Renal cortical epithelial cell (primary cell): ENCODE data around the gene CD44. TPM values are rescaled to one million over a fixed set of nuclear protein-coding genes. Genes with fewer than 3 reads are reported as not detected.
"Not testable (repeated sequence)": the region's sequence is repeated elsewhere in the genome, so short reads cannot be mapped to it uniquely, and the experiment has no call there.

Source experiments
- DNase-seq: peaks from one replicate; pipeline ENCODE4 v3.0.0-alpha.2; 2011; ENCODE audit warnings: low read depth
- total RNA-seq: library from RNA; depleted of rRNA; stranded (reverse); fragments of >200 nt; gene quantifications from 2 replicates; pipeline ENCODE4 v1.2.3, GENCODE V29; 2014

CD44 gene
- total RNA-seq, 1 donor from 2014 or later = 461 TPM

DNA sequence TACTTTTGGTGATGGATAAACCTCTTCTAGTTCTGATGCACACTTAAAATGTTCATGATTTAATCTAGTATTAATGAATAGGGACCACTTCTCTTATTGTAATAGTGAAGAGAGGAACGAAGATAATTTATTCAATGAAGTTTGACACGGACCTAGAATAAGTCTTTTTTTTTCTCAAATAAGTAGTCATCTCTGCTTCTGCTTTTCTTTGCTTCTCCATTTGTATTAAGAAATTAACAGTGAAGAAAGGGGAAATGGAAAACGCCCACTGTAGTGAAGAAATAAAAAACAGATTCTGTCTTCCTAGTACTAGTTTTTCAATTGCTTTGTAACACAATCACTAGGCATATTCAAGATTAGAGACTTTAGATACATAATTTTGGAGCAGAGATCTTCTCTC is 73.0 kb downstream of the CD44 start:
- no peak for DNase-seq

DNA sequence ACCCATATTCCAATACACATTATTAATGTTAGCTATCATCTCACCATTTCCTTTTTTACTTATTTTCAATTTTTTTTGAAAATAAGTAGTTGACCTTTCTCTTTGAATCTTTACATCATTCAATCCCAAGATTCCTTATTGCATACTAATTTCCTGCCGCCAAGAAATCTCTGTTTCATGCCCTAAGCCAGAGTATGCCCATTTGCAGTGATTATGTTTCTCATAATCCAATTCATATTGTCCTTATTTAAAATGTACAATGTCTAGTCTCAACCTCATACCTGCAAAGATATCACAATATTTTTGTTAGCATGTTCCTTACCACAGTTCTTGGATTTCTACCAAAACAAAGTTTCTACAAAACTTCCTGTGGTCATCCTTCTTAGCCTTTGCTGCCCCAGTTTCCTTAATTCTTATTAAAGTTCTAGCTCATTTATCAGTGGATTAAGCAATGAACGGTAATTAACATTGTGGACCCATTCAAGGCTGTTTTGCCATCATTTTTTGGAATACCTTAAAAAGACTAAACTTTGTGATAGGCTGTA is 75.3 kb downstream of the CD44 start:
- DNase-seq = no peak

DNA sequence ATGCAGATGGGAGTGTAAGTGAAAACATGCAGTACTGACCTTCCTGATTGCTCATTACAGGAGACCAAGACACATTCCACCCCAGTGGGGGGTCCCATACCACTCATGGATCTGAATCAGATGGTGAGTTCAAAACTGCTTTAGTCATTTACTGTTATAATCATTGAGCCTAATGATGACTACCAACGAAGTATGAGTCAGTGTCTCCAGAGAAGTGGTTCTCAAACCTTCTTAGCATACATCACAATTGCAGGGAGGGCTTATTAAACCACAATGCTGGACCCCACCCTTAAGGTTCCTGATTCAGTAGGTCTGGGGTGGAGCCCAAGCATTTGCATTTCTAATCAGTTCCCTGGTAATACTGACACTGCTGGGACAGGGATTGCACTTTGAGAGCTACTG is 75.8 kb downstream of the CD44 start:
- DNase-seq = peak; percentile 100

DNA sequence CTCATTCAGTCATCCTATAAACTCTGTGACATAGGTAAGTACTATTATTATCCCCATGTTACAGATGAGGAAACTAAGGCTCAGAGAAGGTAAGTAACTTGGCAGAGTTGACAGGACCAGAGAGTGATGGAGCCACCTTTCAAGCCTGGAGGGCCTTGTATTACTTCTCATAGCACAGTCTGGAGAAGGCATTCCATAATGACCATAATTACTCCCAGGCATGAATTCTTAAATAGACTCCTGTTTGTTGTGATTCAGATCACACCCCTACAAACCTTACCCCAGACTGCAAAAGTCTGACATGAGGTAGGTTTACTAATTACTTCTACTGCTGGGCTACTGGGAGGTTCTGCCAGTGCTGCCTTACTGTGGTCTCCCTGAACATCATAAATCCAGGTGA is 77.0 kb downstream of the CD44 start:
- peak; percentile 76 for DNase-seq

DNA sequence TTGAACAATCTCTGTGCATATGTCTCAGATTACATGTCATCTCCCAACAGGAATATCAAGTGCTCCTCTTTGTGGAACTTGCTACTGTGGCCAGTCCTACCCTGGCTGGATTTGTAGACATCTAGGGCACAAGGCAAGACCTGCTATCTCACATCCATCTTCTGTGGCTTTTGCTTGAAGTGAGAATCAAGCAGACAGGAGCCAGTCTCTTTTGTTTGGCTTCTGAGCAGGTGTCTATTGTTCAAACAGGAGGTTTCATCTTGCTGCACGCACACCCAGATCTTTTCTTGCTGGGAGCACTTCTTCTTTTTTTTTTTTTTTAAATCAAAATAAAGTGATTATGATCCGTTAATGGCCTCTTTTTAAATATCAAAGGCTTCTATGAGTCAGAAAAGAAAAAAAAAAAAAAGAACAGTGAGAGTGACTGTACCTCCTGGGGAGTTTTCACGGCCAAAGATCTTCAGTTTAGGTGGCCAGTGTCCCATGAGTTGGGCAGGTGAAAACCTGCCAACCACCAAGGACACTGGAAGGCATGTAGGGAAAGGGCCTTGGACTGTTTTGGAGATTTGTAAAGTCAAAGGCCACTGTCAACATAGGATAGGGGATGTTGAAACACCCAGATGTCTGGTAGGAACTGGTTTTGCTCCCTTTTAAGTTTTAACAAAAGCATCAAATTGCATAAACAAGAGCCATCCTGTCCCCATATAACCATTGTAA is 78.1 kb downstream of the CD44 start:
- no peak for DNase-seq

DNA sequence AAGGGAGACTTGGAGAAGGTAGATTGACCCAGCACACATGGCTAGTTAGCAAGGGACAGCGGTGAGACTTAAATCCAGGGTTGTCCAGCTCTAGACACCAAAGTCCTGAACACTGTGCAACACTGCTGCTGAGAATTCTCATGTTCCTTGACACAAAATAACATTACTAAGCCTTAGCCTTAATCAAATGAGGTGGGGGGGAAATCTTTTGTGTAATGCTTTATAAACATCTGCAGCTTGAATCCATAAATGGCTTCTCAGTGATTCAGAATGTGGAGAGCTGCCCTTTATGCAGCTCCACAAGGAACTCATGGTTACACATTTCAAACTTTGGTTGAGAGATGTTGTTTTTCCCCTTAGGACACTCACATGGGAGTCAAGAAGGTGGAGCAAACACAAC is 80.0 kb downstream of the CD44 start:
- DNase-seq = no peak

DNA sequence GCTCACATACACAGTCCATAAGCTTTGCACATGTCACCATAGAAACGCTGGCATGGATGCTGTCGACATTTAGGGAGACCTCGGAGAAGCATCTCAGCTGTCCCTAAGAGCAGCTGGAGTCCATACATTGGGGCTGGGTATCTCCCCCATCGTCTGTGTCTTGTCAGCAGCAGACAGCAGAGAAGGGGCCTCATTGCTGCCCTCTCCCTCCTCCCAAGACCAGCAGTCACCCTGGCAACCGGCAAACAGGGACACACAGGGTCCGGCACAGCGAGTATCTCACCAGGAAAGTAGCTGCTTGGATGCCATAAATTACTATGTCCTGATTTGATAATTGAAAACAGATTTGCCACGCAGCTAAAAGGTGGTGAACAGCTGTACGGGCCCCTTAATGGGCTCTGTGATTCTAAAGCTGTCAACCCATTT is 84.4 kb downstream of the CD44 start:
- DNase-seq = no peak

DNA sequence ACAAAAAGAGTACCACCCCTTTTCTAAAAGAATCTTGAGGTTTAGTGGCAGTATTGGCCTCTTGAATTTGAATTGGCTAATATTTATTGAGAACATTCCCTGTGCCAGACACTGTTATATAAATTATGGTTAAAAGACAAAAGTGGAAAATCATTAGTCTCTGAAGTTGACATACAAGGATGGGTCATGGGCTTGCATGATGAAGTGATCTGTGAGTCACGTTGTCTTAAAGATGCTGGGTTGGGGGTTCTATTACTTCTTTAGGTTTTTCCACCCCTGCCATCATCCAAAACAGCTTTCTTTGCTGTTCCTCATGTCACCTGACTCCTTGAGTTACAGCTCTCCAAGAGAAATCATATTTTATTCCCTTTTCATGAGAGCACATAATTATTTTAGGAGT is 85.0 kb downstream of the CD44 start:
- DNase-seq = no peak

DNA sequence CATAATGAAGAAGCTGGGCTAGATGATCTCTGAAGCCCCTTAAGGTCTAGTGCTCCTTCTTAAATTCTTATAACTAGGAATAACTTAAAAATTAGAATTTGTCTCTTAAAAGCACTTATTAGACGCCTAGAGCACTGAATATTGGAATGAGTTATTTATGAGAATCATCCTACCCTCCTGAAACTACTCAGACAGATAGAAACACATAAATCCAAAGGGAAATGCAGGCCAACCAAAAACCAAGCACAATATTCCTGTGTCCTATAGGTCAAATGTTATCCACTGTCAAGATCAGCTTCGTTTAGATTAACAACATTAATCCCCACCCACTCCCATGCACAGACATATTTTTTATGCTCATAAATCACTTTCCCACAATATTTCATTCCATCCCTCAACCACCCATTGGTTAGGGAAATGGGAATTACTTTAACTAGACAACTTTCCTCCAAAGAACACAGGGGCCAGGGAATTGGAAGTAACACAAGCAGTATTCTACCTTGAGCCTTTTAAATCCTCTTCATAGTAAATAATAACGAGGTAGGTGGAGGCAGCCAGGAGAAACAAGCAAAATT is 87.1 kb downstream of the CD44 start:
- DNase-seq = no peak

DNA sequence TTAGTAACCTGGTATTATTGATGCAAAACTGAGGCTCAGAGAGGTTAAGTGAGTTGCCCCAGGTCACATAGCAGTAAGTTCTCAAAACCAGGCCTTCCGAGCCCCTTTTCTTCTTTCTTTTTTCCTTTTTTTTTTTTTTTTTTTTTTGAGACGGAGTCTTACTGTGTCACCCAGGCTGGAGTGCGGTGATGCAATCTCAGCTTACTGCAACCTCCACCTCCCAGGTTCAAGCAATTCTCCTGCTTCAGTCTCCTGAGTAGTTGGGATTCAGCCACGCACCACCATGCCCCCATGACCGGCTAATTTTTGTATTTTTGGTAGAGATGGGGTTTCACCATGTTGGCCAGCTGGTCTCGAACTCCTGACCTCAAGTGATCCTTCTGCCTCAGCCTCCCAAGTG is 87.8 kb downstream of the CD44 start:
- not testable (repeated sequence) for DNase-seq

DNA sequence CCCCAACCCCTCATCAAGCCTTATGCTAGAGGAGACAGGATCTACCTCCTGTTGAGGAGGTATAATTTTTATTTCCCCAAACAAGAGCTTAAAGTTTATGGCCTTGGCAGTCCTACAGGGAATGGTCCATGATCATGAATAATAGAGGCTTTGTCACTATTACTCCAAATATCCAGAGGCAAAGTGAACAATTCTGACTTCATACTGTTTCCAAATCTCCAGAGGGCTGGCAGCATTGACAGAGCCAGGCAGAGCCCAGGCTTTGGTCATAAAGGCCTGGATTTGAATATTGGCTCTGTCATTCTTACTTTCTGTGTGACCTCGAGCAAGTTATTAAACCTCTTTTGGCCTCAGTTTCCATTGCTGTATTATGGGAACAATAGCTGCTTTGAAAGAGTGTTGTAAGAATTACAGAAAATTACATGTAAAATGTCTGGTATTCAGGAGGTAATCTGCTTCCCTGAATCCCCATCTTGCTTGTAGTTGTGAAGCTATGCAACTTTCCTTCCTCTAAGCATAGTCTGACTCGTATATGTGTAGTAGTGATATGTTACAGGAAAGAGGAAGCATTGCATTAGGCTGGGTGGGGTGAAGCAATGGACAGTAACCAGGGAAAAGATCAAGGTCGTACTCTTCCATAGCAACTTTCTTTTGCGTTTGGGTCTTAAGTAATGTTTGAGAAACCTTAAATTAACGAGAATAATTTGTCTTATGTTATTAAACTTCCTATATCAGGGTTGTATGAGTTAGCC is 88.8 kb downstream of the CD44 start:
- peak; percentile 61 for DNase-seq

DNA sequence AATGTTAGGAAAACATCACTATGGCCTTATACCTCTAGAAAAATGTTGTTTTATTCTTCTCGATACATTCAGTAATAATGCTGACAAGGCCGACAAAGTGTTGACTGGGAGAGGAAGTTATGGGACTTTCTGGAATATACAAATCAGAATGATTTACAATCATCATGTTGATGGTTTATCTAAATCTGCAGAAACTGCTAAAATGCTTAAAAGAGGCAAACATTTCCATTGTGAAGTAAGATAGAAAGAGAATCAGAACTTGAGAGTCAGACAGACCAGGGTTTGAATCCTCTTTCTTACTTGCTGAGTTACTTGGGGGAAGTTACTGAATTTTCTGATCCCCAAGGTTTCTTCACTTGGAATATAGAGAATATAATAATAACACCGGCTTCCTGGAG is 89.4 kb downstream of the CD44 start:
- no peak for DNase-seq

DNA sequence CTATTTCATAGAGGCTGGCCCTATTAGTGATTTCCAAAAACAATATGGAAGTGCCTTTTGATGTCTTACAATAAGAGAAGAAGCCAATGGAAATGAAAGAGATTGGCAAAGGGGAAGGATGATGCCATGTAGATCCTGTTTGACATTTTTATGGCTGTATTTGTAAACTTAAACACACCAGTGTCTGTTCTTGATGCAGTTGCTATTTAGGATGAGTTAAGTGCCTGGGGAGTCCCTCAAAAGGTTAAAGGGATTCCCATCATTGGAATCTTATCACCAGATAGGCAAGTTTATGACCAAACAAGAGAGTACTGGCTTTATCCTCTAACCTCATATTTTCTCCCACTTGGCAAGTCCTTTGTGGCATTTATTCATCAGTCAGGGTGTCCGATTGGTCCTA is 91.4 kb downstream of the CD44 start:
- no peak for DNase-seq

DNA sequence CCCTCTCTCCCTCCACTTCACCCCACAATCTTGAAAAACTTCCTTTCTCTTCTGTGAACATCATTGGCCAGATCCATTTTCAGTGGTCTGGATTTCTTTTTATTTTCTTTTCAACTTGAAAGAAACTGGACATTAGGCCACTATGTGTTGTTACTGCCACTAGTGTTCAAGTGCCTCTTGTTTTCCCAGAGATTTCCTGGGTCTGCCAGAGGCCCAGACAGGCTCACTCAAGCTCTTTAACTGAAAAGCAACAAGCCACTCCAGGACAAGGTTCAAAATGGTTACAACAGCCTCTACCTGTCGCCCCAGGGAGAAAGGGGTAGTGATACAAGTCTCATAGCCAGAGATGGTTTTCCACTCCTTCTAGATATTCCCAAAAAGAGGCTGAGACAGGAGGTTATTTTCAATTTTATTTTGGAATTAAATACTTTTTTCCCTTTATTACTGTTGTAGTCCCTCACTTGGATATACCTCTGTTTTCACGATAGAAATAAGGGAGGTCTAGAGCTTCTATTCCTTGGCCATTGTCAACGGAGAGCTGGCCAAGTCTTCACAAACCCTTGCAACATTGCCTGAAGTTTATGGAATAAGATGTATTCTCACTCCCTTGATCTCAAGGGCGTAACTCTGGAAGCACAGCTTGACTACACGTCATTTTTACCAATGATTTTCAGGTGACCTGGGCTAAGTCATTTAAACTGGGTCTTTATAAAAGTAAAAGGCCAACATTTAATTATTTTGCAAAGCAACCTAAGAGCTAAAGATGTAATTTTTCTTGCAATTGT is 92.3 kb downstream of the CD44 start:
- DNase-seq = no peak

DNA sequence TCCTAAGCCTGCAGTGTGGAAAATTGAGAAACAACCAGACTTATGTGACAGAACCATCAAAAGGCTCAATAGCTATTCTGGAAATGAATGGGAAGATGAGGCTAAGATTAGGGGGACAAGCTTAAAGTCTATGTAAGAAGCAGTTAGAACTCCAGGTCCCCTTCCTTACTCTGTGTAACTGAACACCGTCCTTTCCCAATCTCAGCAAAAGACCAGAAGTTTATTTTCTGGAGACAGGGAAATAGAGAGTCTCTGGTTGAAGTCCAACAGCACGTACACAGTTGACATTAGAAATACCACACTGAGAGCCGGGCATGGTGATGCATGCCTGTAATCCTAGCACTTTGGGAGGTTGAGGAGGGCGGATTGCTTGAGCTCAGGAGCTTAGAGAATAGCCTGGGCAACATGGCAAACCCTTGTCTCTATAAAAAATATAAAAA is 93.9 kb downstream of the CD44 start:
- no peak for DNase-seq

DNA sequence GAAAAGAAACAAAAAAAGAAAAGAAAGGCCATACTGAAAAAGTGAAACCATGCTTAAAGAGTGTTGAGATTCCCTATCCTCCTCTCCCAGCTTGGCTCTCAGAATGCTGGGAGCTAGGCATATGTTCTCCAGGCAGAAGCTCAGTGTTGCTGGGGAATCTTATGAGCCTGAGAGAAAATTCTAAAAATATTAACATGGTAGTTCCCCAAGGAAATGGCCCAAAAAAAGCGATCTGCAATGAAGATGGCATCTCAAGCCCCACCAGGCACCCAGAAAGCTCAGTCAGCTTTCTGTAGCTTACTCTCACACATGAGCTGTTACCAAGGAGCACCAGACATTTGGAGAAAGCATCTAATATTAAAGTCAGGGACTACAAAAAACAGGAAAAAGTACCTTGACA is 94.5 kb downstream of the CD44 start:
- DNase-seq = no peak

DNA sequence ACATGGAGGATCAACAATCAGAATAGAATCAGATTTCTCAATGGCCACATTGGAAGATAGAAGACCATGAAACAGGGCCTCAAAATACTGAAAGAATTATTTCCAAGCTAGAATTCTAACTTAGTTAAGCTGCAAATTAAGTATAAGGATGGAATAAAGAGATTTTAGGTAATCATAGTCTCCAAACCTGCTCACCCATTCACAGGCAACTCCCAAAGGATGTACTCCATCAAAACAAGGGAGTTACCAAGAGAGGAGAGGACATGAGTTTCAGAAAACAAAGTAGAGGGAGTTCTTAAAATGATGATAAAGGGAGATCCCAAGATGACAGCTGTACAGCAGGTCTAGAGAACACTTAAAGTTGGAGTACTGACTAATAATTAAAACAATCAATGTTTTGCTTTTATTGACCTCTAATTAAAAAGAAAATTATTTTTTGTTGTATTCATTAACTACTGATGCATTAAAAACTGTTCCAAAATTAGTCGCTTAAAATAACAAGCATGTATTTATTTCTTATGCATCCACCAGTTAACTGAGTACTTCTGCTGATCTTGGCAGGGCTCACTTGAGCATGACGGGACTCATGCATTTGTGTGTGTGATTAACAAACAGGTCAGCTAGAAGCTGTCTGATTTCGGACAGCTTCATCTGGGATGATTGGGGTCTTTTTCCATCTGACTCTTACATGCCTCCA is 95.6 kb downstream of the CD44 start:
- peak; percentile 53 for DNase-seq

DNA sequence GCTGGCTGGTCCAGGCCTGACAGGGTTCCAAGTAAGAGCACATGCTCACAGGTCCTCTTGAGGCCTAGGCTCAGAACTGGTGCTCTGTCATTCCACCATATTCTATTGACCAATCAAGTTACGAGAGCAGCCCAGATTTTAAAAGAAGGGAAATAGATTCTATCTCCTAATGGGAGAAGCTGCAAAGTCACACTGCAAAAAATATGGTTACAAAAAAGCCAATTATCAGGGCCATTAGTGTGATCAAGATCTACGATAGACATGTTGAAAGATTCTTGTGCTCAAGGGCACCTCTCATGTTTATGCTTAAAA is 96.1 kb downstream of the CD44 start:
- no peak for DNase-seq

DNA sequence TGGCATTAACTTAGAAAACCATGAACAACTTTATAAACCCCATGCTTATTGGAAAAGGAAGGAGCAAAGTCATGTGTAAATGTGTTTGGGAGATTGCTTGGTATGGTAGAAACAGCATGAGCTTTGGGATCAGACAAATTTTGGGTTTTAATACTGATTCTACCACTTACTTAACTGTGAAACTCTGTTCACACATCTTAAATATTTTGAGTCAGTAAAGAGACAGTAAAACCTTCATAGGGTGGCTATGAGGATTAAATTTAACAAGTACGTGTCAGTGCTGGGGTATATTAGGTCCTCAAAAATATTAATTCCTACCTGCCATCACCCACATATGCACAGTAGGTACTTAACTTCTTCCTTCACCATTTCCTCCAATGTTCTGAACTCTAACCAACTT is 96.5 kb downstream of the CD44 start:
- DNase-seq = no peak

DNA sequence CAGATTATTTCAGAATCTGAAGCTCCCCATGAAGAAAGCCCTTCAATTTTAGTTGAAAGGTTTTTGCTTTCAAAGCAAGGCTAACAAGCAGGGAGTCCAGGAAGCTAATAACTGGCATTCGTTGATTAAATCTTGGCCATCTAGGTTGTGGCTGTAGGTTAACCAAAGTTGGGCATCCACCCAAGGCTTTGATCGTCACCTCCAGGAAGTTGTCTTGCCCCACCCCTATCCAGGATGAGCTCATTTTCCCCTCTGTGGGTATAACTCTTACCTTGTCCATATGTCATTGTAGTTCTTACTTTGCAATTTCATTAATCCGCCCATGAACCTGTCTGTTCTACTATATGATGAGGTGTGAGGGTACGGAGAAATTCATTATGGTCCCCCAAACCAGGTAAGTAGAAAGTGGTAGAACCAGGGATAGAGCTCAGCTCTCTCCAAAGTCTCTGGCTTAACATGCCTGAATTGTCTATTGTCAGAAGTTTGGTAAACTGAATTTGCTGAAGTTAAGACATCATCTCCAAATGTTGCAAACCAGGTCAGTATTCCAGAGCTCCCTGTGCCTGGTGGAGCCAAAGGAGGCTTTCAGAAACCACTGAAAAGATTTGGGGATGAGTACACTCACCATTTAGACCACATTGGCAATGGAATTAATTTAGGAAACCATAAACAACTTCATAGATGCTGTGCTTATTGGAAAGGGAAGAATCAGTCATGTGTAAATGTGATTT is 97.1 kb downstream of the CD44 start:
- peak; percentile 94 for DNase-seq

DNA sequence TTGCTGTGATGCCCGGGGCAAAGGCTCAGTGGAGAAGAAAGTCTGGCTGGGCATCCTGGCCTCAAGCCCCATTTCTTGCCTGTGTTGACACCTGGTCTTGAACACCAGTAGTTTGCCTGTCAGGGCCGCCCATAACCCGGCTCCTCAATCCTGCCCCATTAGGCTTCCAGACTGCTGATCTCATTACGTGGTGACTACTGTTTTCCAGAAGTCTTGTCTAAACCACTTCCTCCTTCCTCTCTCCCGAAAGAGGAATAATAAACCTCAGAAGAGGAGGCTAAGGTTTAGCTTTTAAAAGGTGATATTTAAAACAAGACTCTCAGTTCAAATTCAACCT is 97.7 kb downstream of the CD44 start:
- DNase-seq = peak; percentile 88
